ENCODE data around the gene HUWE1.

HUWE1 gene

DNA sequence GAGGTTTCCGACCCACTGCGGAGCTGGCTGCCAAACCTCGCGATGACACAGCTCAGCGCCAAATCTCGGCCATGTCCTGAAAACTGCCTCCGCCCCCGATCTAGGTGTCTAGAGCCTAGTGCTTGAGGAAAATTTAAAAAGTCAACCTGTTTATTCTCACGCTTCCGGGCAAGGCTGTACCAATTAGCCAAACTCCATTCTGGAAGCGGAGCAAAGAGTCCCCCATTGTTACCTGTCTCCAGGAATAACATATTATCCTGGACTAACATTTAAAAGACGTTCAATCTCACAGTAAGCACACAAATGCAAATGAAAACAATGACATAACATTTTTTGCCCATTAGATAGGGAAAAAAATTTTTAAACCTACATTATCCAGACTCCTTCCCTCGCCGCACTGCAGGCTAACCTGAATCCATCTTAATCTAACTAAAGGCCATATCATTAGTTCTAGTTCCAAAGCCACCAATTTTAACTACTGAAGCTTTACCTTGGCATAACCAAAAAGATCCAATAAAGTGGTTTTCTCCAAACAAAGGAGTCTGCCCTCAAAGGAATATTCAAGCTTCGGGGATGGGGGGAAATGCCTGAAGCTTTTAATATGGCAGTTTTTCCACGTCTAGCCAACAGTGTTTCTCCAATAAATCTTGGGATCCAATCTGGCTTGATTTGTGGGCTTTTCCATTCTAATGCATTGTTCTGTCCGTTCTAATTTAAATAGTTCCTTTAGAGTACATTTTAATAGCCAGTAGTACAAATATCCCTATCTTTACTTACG, 1.9 kb downstream of the HUWE1 start:
- DNase-seq: no peak

DNA sequence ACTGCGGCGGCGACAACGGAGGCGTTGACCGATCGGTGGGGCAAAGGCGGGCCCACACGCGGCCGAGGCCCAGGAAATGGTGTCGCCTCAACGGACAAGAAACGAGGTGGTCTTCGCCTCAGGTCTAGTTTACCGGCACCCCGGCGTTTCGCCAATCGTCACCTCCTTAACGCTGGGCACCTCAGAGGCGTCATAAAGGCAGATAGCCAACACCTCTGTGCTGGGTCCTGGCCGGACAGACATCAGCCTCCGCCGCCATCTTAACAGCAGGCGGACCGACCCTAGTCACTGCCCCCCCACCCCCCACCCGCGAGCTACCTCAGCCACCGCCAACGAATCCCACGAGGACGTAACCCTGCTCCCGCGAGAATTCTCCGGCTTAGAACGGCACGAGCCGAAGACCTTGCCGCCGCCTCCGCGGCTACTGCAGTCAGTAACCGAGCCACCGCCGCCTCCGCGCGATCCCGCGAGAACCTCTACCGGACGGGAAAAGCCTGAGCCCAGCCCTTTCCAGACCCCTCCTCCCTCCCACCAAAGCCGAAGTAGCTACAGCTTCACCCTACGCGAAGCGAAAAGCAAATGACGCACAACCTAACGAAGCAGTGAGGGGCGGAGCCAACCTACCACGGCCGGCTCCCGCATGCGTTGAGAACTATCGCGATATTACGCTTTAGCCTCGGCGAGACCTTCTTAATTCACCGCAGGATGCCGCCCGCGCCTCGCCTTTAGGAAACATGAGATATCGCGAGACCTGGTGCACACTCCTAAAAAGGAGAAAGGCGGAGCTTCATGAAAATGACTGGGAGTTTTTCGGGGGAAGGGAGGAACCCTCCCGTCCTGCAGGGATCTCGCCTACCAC, 2.7 kb downstream of the HUWE1 start:
- peak; percentile 96 for DNase-seq

DNA sequence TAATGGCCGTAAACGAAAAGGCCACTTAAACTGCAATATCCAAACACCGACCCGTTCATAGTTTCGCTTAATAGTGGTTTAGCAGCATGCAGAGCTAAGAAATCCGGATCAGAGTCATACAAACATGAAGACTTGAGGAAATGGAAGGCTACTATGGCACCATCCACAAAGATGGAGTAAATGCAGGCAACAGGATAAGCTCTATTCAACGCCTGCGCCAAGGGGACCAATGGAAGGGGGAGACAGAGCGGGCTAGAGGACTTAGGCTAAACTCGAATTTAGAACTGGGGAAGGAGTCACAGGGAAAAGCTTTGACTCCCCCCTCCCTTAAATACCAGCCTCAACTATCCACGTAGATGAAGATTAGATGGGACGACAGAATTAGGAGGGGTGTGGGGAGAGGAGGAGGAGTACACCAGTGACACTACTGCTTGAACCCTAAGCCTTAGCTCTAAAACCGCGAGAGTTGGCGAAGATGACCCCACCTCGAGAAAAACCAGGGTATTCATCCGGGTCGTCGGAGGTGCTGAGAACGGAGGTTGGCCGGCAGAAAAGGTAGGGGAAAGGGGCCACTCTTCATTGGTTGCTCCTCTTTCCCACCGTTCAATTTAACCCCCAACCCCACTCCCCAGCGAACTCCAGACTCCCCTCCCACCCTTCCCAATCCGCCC, 3.5 kb downstream of the HUWE1 start:
- peak; percentile 64 for DNase-seq

DNA sequence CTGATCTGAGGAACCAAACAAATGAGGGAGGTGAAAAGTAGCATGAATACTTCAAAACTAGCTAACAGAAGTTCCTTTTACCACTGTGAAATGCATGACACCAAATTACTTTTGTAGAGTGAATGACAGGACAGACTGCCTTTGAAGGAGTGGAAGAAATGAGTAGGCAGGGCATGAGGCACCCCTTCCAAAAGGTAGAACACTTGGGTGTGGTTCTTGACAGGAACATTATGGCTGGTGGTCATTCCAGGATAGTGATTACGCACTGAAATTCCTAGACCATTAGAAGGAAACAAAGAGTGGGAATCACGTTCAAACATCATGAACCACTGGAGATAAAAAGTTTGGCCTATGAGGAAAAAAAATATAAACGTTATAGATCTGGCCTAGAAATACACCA, 4.9 kb downstream of the HUWE1 start:
- no peak for DNase-seq

DNA sequence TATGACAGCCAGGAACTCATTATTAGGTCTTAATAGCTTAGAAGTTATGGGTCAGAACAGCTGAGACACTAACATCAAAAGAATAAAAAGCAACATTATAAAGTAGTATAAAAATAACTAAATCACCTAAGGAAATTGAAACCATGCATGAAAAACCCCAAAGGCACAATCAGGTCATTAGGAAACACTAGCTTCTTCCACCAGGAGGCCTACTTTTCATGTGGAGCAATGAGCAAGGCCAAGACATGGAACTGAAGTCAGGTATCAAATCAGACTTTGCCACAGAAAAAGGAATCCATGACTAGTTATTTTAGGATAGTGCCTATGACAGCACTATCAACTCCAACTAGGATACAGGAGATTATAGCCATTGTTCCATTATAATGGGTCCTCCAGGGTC, 7.9 kb downstream of the HUWE1 start:
- DNase-seq: peak; percentile 44

DNA sequence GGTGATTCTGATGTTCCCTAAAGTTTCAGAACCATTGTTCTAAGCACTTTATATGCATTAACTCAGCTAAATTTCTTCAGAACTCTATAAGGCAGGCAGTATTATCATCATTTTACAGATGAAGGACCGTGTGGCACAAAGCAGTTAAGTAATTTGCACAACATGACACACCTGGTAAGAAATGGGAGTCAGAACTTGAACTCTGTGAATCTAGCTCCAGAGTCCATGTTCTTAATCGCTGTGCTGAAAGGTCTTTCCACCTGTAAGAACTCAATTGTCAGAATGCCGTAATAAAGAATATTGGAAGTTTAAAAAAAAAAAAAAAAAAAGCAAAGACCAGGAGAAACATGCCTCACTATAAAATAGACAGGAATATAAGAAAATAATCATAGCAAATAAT, 9.2 kb downstream of the HUWE1 start:
- no peak for DNase-seq

DNA sequence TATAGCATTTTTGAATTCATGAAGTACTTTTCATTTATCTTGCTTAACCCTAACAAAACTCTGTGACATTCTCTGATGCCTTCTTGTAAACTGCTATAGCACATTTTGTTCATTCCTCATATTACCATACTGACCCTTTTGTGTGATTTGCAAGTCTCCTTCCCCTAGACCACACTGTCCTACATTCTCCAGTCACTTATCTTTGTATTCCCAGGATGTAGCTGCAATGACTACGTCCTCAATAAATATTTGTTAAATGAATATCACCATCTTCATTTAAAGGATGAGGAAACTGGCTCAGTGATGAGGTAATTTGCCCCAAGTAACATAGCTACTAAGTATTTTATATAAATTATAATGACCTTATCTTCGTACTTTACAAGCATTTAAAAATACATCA, 11.9 kb downstream of the HUWE1 start:
- no peak for DNase-seq

DNA sequence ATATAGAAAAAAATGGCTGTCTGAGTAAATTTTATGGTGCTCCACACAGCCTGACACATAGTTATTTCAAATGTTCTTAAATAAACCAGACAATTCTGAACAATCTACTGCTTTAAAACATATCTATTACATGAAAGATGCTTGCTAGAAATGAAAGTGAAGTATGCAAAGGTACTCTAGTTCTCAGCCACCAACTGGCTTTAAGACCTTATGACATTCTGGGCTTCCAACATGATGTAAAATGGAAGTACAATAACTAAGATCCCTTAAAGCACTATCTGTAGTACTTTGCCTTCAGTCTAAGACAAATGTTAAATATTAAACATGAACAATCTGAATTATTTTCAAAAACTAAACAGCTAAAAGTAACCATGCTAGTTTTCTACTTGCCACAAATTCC, 17.3 kb downstream of the HUWE1 start:
- DNase-seq: no peak

DNA sequence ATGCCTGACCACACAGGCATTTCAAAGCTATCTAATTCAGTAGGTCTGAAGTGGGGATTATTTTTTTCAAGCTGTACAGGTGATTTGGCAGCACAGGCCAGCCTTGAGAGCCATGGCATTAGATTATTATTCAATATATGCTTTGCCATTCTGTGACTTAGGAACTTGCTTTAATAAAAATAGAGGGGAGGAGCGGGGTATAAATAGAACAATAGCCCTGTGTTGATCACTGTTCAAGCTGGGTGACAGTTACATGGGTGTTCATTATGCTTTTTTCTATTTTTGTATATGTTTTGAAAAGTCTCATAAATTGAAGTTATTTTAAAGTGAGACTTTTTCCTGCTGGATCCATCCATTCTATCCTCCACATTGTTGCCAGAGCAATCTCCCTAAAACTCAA, 20.3 kb downstream of the HUWE1 start:
- DNase-seq: no peak

DNA sequence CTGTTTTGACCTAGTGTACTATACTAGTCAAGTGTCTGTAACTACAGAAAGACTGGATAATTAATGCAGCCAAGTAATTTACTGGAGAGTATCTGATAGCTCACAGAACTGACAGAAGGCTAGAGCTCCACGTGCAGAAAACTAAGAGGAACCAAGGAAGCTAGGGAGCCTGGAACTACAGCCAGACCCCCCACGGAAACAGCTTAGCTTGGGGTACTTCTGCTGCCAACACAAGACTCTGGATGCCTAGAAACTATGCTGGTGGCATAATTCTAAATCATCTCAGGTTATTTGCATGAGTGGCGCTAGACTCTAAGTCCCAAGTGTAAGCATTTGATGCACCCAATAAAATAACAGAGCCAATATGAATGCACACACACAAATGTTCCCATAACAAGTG, 26.5 kb downstream of the HUWE1 start:
- no peak for DNase-seq

DNA sequence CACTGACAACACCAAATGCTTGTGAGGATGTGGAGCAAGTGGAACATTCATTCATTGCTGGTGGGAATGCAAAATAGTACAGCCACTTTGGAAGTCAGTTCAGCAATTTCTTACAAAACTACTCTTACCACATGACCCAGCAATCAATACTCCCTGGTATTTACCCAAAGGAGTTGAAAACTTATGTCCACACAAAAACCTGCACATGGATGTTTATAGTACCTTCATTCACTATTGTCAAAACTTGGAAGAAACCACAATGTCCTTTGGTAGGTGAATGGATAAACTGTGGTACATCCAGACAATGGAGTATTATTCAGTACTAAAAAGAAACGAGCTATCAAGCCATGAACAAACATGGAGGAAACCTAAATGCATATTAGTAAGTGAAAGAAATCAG, 27.5 kb downstream of the HUWE1 start:
- no peak for DNase-seq

DNA sequence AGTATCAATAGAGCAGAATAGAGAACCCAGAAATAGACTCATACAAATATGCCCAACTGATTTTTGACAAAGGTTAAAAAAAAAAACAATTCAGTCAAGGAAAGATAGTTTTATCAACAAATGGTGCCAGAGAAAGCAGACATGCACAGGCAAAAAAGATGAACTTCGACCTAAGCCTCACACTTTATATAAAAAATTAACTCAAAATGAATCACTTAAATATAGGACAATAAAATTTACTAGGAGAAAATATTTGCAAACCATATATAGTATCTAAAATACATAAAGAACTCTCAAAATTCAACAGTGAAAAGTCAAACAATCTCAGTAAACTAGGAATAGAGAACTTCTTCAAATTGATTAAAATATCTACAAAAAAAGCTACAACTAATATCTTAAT, 29.7 kb downstream of the HUWE1 start:
- no peak for DNase-seq

DNA sequence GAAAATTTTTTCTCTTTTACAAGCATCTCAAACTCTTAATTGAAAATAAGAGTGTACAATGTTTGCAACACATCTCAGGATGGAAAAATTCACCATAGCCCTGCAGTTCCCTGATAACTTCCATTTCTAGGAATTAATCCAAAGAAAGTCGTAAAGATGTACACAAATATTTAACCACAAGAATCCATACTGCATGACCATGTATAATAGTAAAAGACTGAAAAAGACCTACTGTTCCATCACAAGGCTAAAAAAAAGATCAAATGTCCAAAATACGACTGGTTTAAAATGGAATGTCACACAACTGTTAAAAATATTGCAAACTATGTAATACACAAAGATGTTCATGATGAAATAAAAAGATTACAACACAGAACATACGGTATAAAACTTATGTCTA, 32.1 kb downstream of the HUWE1 start:
- DNase-seq: no peak

DNA sequence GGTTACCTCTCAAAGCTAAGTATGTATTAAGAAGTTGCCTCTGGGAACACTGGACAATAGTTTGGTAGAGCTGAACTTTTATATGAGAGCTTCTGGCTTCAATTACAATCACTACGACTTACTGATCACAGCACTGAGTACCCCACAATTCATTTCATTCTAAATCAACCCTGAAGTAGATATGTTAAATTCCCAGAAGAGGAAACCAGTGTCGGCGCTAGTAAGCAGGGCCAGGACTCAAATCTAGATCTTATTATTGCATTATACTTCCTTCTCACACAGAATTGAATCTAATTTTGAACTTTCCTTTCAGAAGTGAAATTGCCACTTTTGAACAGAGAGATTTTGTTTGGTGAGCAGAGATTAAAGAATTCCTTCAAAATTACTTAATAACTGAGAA, 41.8 kb downstream of the HUWE1 start:
- DNase-seq: no peak

DNA sequence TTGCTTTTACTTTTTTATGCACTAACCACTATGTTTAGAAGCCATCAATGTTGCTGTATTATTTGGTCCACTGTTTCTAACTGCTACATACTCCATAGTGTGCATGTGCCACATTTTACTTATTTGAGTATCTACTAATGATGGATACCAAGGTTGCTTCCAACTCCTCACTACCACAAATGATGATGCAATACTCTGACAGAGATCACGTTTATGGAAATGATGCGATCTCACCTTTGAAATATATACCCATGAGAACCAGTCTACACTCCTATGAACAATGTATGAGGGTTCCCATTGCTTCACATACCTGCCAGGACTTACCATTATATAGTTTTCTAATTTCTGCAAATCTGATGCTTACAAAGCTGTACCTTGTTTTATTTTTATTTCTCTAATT, 44.2 kb downstream of the HUWE1 start:
- no peak for DNase-seq

DNA sequence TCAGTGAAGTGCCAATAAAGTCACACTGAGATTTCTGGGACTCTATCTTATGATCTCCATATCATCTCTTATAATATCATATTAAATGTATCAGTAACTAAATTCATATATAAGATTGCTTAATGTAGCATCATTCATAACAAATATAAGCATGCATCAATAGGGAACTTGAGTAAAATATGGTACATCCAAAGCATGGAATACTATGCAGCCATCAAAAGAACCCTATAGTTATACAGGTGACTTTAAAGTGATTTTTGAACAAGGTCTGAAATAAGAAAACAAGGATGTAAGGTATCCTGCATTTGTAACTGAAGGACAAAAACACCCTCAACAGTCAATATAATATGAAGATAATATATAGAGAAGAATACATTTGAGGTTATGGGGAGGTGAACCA, 47.3 kb downstream of the HUWE1 start:
- DNase-seq: no peak

DNA sequence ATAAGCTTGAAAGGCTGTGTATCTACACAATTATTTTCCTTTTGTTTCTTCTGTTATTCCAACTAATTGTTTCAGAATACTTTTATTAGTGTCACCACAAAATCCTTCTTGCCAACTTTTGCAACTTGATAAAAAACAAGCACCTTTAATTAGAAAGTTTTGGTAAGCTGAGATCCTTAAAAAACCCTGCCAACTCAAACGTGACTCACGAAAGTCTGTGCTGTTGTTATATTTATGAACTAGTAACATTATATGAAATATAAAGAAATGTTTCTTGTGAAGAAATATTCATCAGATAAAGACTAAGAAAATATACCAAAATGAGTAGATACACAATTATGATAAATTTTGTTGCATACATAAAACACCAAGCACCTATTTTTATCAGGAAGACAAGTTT, 49.0 kb downstream of the HUWE1 start:
- no peak for DNase-seq

DNA sequence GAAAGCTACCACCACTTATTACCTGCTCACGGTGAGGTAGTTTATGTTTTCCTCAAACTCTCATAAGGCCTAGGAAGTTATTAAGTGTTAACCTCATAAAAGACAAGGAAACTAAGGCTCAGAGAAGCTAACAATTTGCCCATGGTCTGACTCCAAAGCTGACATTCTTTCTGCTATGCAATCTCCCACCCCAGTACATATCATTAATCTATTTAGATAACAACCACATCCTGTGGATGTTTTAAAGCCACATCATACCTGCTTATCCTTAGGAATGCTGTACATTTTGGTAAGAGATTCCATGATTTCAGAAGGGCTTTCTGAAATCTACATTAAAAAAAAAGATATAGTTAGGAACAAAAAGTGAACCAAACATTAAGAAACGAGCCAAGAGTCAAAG, 55.4 kb downstream of the HUWE1 start:
- DNase-seq: no peak

DNA sequence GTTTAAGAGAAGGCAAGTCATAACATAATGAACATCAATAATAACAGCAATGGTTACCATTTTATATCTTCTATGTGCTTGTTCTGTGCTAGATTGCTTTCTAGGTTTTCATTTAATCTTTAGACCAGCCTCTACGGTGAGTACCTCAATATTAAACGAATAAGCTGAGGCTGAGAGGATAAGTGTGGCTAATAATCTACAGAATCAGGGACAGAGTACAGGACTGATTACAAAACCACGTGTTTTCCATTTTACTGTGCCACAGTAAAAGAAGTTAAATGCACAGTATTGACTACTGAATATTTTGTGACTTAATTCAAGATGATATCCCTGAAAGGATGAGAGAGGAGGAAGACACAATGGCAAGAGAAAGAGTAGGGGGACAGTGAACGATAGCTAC, 56.3 kb downstream of the HUWE1 start:
- DNase-seq: no peak

DNA sequence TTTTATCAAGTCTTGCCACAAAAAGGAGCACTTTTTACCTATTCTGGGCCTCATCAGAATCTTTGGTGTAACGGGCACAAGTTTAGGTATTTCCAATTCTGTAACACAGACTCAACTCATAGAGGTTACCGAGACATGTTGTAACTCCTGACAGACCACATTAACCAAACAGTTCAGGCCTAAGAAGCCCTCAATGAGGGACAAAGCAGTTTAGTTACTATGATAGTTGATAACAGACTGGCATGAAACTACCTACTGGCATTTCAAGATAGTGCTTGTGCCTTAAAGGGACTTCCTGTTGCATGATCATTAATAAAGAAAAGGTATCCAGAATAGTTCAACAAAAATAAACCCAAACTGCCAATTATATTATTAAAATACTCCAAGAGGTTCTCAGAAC, 64.1 kb downstream of the HUWE1 start:
- no peak for DNase-seq

DNA sequence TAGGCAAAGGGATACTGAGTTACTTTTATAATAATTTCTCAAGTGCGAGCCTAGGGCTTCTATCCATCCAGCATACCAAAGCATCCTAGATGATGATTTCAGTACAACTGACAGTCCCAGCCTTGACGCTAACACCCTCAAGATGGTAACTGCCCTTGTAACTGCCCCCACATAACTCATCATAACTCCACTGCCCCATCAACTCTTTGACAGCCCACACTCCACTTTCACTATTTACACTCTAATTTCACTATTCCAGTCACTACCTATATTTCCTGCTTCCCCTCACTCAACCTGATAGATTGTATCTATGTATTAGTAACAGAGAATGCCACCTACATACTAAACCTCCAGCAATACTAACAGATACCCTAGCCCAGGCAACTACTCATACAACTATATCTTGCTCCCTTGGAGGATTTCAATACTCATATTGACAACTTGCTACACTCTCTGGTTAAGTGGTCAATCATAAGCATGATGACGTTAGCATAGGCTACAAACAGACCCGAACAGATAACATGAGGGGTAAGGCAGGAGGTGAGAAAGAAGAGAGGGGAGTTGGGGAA, 65.0 kb downstream of the HUWE1 start:
- no peak for DNase-seq

DNA sequence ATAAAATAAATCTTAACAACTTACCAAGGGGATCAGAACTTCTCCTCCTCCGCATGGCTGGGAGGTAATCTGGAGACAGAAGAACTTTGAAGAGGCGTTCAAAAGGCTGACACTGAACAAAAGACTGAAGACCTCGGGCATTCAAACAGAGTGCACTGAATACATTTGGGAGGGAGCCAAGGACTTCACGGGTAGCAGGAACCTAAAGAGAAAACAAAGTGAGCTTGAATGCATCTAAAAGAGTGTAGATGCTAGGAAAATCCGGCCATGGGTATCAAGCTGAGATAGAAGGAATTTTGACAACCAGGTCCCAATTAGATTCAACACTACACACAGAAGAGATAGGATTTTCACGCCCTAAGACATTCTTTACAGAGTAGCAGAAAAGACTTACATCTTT, 69.6 kb downstream of the HUWE1 start:
- DNase-seq: no peak

DNA sequence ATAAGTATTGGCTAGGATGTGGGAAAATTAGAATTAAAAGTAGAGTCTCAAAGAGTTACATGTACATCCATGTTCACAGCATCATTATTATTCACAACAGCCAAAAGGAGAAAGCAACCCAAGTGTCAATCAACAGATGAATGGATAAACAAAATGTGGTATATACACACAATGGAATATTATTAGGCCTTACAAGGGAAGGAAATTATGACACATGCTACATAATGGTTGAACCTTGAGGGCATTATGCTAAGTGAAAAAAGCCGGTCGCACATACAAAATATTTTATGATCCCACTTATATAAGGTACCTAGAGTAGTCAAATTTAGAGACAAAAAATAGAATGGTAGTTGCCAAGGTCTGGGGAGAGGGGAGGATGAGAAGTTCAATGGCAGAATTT, 80.1 kb downstream of the HUWE1 start:
- DNase-seq: no peak

DNA sequence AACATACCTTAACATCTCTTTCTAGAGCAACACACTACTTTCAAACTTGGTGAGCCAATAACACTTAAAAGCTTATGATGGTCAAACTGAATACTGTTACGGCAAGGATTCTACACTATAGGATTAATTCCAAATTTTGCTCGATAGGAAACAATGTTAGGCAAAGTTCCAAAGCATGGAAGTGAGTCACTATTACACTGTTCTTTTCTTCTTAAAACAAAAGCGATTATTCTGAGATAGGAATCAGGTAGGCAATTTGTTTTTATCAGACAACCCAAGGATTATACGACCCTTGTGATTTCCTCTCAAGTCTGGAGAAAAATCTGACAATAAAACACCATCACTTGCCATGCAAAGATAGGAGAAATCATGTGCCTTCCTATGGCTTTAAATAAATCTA, 81.5 kb downstream of the HUWE1 start:
- DNase-seq: no peak
